Skeletal muscle satellite cell (primary cell): ENCODE data around the gene KLHL29.

Experiments used
- H3K27me3 ChIP-seq: 2 replicates; pipeline ENCODE4 v1.7.0; 2013; ENCODE audit warnings: low read length; ENCODE audit not compliant: control insufficient read depth, insufficient read depth
- H3K36me3 ChIP-seq: 2 replicates; pipeline ENCODE4 v1.7.0; 2013; ENCODE audit warnings: mild to moderate bottlenecking, control low read depth, low read length; ENCODE audit not compliant: insufficient read depth
- H3K4me1 ChIP-seq: 2 replicates; pipeline ENCODE4 v1.7.0; 2013; ENCODE audit warnings: low read length; ENCODE audit not compliant: control insufficient read depth, insufficient read depth
- H3K4me2 ChIP-seq: 2 replicates; pipeline ENCODE4 v1.7.0; 2013; ENCODE audit warnings: mild to moderate bottlenecking, low read length
- H3K4me3 ChIP-seq: 2 replicates; pipeline ENCODE4 v1.7.0; 2013; ENCODE audit warnings: low read length
- H3K9ac ChIP-seq: 2 replicates; pipeline ENCODE4 v1.7.0; 2013; ENCODE audit warnings: mild to moderate bottlenecking, low read depth, low read length, moderate library complexity
- H3K9me3 ChIP-seq: replicated peaks from 2 replicates; pipeline ENCODE4 v1.7.0; 2013; ENCODE audit warnings: mild to moderate bottlenecking, control low read depth, low read length

The KLHL29 gene

DNA sequence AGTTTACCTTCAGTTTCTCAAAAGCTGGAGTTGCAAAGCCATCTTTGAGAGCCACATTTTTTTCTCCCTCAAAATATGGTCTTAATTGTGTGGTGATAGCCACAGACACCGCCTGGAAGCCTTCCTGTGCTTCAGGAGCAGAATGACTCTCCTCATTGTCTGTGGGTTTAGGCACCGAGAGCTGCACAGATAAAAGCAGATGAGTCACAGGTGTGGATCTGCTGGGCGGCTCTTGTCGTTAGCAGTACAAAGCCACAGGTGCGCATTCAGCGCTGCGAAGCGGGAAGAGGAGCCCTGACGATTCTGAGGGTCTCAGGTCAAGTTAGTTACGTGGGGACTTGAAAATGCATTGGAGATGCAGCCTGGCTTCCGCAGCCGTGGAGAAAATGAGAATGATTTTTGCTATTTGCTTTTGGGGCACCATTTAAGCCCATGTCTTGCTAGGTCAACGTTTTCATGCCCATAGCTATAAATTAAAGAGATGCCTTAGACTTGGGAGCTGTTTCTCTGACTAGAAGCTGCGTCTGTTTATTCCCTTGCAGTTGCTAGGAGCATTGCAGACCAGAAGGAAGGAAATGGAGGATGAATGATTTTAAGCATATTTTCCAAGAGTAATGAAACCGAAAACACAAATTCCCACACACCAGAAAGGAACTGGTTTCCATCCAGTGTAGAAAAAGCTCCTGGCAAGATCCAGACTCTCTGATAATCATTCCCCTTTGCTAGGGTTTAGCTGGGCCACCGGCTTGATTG, 51.5 kb downstream of the KLHL29 start:
- peaks cover 2% of the 10 kb centered on the region for H3K9me3 ChIP-seq
- H3K4me3 ChIP-seq = no peak overlapping the region
- no peaks in the 10 kb centered on the region for H3K4me1 ChIP-seq
- no peak overlapping the region for H3K4me2 ChIP-seq
- no peaks in the 10 kb centered on the region for H3K27me3 ChIP-seq
- no peaks in the 10 kb centered on the region for H3K36me3 ChIP-seq
- H3K9ac ChIP-seq = no peak overlapping the region

- no peak overlapping the region for H3K4me3 ChIP-seq
- peaks cover 12% of the 10 kb centered on the region for H3K4me1 ChIP-seq
- no peaks in the 10 kb centered on the region for H3K27me3 ChIP-seq
- peaks cover 6% of the 10 kb centered on the region for H3K9me3 ChIP-seq
- H3K36me3 ChIP-seq = no peaks in the 10 kb centered on the region
- H3K4me2 ChIP-seq = no peak overlapping the region
- no peak overlapping the region for H3K9ac ChIP-seq
Measured at GRCh38 chr2:23441414-23441813, 56.4 kb downstream of the KLHL29 start.

- peaks cover 18% of the 10 kb centered on the region for H3K4me1 ChIP-seq
- no peak overlapping the region for H3K4me3 ChIP-seq
- H3K4me2 ChIP-seq = no peak overlapping the region
- no peak overlapping the region for H3K9ac ChIP-seq
- no peaks in the 10 kb centered on the region for H3K36me3 ChIP-seq
- H3K9me3 ChIP-seq = peaks cover 6% of the 10 kb centered on the region
- no peaks in the 10 kb centered on the region for H3K27me3 ChIP-seq
Measured at GRCh38 chr2:23445450-23445868, 60.5 kb downstream of the KLHL29 start.

DNA sequence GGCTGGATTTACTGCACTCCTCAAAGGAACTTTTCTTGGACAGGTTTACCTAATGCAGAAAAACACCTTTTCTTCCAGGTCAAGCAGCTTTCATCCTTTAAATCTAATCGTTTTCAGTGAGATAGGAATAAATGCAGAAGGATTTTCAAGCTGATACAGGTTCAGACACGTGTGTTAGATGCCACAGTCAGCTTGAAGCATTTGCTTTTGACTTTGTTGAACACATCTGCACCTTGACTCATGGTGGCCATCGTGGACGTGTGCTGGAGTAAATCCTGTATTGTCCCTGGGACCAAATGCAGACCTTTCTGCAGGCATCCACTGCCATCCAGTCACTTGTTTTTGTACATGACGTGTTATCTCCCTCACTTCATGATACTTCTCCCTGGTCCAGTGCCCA, 61.9 kb downstream of the KLHL29 start:
- no peak overlapping the region for H3K4me3 ChIP-seq
- H3K4me1 ChIP-seq = peaks cover 18% of the 10 kb centered on the region
- H3K9me3 ChIP-seq = peaks cover under 1% of the 10 kb centered on the region
- no peak overlapping the region for H3K4me2 ChIP-seq
- H3K9ac ChIP-seq = no peak overlapping the region
- H3K27me3 ChIP-seq = no peaks in the 10 kb centered on the region
- H3K36me3 ChIP-seq = no peaks in the 10 kb centered on the region

DNA sequence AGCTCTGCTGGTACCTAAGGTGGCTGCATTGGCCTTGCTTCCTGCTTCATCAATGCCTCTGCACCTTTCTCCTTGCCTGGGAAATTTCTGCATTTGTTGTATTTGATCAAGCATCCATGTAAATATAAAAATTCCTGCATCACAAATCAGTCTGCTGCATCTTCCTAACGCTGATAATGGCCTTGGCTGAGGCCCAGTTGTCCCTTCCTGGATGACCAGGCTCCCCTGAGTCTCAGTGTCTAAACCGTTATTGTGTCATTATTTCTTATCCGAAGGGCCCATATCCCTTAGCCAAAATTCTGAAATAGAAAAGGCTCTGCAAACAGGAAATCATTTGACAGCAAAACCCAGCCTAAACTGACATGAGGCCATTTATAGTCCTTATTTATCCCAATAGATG, 62.4 kb downstream of the KLHL29 start:
- H3K27me3 ChIP-seq = no peaks in the 10 kb centered on the region
- H3K4me1 ChIP-seq = peaks cover 21% of the 10 kb centered on the region
- no peak overlapping the region for H3K9ac ChIP-seq
- H3K36me3 ChIP-seq = no peaks in the 10 kb centered on the region
- H3K4me2 ChIP-seq = no peak overlapping the region
- no peak overlapping the region for H3K4me3 ChIP-seq
- H3K9me3 ChIP-seq = no peaks in the 10 kb centered on the region

GRCh38 chr2:23448906-23449305, 63.9 kb downstream of the KLHL29 start:
- H3K27me3 ChIP-seq = no peaks in the 10 kb centered on the region
- H3K4me1 ChIP-seq = peaks cover 33% of the 10 kb centered on the region
- H3K4me3 ChIP-seq = no peak overlapping the region
- no peaks in the 10 kb centered on the region for H3K36me3 ChIP-seq
- no peak overlapping the region for H3K4me2 ChIP-seq
- H3K9ac ChIP-seq = no peak overlapping the region
- no peaks in the 10 kb centered on the region for H3K9me3 ChIP-seq

GRCh38 chr2:23449413-23449812, 64.4 kb downstream of the KLHL29 start:
- no peak overlapping the region for H3K4me2 ChIP-seq
- no peaks in the 10 kb centered on the region for H3K9me3 ChIP-seq
- H3K27me3 ChIP-seq = no peaks in the 10 kb centered on the region
- H3K4me3 ChIP-seq = no peak overlapping the region
- H3K9ac ChIP-seq = no peak overlapping the region
- peaks cover 33% of the 10 kb centered on the region for H3K4me1 ChIP-seq
- H3K36me3 ChIP-seq = no peaks in the 10 kb centered on the region

- no peak overlapping the region for H3K4me2 ChIP-seq
- H3K9ac ChIP-seq = no peak overlapping the region
- H3K36me3 ChIP-seq = no peaks in the 10 kb centered on the region
- H3K4me3 ChIP-seq = no peak overlapping the region
- no peaks in the 10 kb centered on the region for H3K27me3 ChIP-seq
- peaks cover 35% of the 10 kb centered on the region for H3K4me1 ChIP-seq
- H3K9me3 ChIP-seq = no peaks in the 10 kb centered on the region
Measured at GRCh38 chr2:23449831-23450331, 64.9 kb downstream of the KLHL29 start.

- no peak overlapping the region for H3K4me3 ChIP-seq
- H3K9me3 ChIP-seq = no peaks in the 10 kb centered on the region
- no peaks in the 10 kb centered on the region for H3K27me3 ChIP-seq
- no peak overlapping the region for H3K9ac ChIP-seq
- peak overlapping the region; percentile 48 for H3K4me2 ChIP-seq
- no peaks in the 10 kb centered on the region for H3K36me3 ChIP-seq
- H3K4me1 ChIP-seq = peaks cover 34% of the 10 kb centered on the region
Measured at GRCh38 chr2:23452372-23452771, 67.4 kb downstream of the KLHL29 start.

- Histone ChIP-seq H3K4me3 (no peak overlapping the region), H3K4me1 (peaks cover 34% of the 10 kb centered on the region), H3K9me3 (no peaks in the 10 kb centered on the region), H3K36me3 (no peaks in the 10 kb centered on the region), H3K4me2 (peak overlapping the region; percentile 48), H3K27me3 (no peaks in the 10 kb centered on the region), H3K9ac (no peak overlapping the region)
Measured at GRCh38 chr2:23452853-23453420, 68.0 kb downstream of the KLHL29 start.

DNA sequence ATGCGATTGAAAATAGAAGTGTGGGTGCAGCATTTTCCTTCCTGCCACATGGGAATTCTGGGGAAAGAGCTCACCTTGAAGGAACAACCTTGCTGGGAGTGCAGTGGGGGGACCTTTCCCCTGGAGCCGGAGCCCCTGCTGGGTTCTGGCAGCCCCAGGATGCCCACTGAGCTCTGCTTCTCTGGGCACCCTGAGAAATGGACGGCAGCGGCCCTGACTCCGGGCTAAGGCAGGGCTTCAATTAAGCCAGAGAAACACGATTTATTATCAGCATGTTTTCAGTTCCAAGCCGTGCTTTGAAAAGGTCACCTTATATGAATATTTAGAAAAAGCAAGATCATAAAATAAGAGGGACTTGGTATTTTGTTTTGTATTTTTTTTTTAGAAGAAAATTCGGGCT, 68.5 kb downstream of the KLHL29 start:
- H3K9ac ChIP-seq = no peak overlapping the region
- H3K4me2 ChIP-seq = peak overlapping the region; percentile 48
- H3K36me3 ChIP-seq = no peaks in the 10 kb centered on the region
- peaks cover 34% of the 10 kb centered on the region for H3K4me1 ChIP-seq
- no peaks in the 10 kb centered on the region for H3K27me3 ChIP-seq
- no peak overlapping the region for H3K4me3 ChIP-seq
- no peaks in the 10 kb centered on the region for H3K9me3 ChIP-seq
